MM.1S (cell line): Measurements from ENCODE around the gene PSME3IP1.

Experiments
- DNase-seq: peaks from one replicate; pipeline ENCODE4 v3.0.0-alpha.2; 2015
- H2AFZ ChIP-seq: fragments of 300-600 bp; sonication (generic); 2 replicates; pipeline ENCODE4 v1.6.0; 2016; ENCODE audit warnings: antibody characterized with exemption, low read length
- H3F3A ChIP-seq: fragments of 300-600 bp; sonication (generic); 2 replicates; pipeline ENCODE4 v1.6.1; 2016; ENCODE audit warnings: mild to moderate bottlenecking, antibody characterized with exemption, low read length, moderate library complexity, mixed read lengths; ENCODE audit not compliant: insufficient read depth
- H3K27ac ChIP-seq: fragments of 300-600 bp; sonication (generic); 2 replicates; pipeline ENCODE4 v1.5.1; 2016; ENCODE audit warnings: mild to moderate bottlenecking, low read length
- H3K27me3 ChIP-seq: fragments of 300-600 bp; sonication (generic); replicated peaks from 2 replicates; pipeline ENCODE4 v1.6.0; 2016; ENCODE audit warnings: low read length; ENCODE audit not compliant: insufficient read depth
- H3K36me3 ChIP-seq: fragments of 300-600 bp; sonication (generic); replicated peaks from 2 replicates; pipeline ENCODE4 v1.6.1; 2016; ENCODE audit warnings: mild to moderate bottlenecking, low read length, mixed read lengths; ENCODE audit not compliant: insufficient read depth
- H3K4me1 ChIP-seq: fragments of 300-600 bp; sonication (generic); 2 replicates; pipeline ENCODE4 v1.6.1; 2016; ENCODE audit warnings: low read length, mixed read lengths
- H3K4me2 ChIP-seq: fragments of 300-600 bp; sonication (generic); 2 replicates; pipeline ENCODE4 v1.6.0; 2016; ENCODE audit warnings: low read depth, low read length
- H3K4me3 ChIP-seq: fragments of 300-600 bp; sonication (generic); 2 replicates; pipeline ENCODE4 v1.5.1; 2016; ENCODE audit warnings: low read length, mixed read lengths
- H3K79me2 ChIP-seq: fragments of 300-600 bp; sonication (generic); 2 replicates; pipeline ENCODE4 v1.6.1; 2016; ENCODE audit warnings: mixed run types, low read length, mixed read lengths
- H3K9ac ChIP-seq: fragments of 300-600 bp; sonication (generic); 2 replicates; pipeline ENCODE4 v1.6.1; 2016; ENCODE audit warnings: low read length, mixed read lengths
- H3K9me2 ChIP-seq: fragments of 300-600 bp; sonication (generic); replicated peaks from 2 replicates; pipeline ENCODE4 v1.6.1; 2016; ENCODE audit warnings: mild to moderate bottlenecking, low read length, mixed read lengths; ENCODE audit not compliant: insufficient read depth
- H3K9me3 ChIP-seq: fragments of 300-600 bp; sonication (generic); replicated peaks from 2 replicates; pipeline ENCODE4 v1.6.1; 2016; ENCODE audit warnings: mild to moderate bottlenecking, low read length, mixed read lengths; ENCODE audit not compliant: insufficient read depth
- H4K20me1 ChIP-seq: fragments of 300-600 bp; sonication (generic); 2 replicates; pipeline ENCODE4 v1.6.1; 2016; ENCODE audit warnings: mild to moderate bottlenecking, low read length, moderate library complexity, mixed read lengths; ENCODE audit not compliant: insufficient read depth
- EZH2 ChIP-seq: fragments of 300-600 bp; sonication (generic); optimal IDR thresholded peaks from 2 replicates; pipeline ENCODE3; 2017; ENCODE audit warnings: low read depth, mild to moderate bottlenecking, antibody characterized with exemption, low read length, mixed read lengths
- EZH2phosphoT487 ChIP-seq: fragments of 300-600 bp; sonication (generic); IDR thresholded peaks from 2 replicates; pipeline ENCODE4 v1.6.1; 2018; ENCODE audit warnings: antibody characterized with exemption, low read length
- TF ChIP-seq, protein P1 (sequence below): fragments of 300-600 bp; sonication (generic); IDR thresholded peaks from 2 replicates; pipeline ENCODE4 v1.5.1; 2016; ENCODE audit warnings: antibody characterized with exemption, low read length, mixed read lengths

The PSME3IP1 gene, protein sequence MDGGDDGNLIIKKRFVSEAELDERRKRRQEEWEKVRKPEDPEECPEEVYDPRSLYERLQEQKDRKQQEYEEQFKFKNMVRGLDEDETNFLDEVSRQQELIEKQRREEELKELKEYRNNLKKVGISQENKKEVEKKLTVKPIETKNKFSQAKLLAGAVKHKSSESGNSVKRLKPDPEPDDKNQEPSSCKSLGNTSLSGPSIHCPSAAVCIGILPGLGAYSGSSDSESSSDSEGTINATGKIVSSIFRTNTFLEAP

DNA sequence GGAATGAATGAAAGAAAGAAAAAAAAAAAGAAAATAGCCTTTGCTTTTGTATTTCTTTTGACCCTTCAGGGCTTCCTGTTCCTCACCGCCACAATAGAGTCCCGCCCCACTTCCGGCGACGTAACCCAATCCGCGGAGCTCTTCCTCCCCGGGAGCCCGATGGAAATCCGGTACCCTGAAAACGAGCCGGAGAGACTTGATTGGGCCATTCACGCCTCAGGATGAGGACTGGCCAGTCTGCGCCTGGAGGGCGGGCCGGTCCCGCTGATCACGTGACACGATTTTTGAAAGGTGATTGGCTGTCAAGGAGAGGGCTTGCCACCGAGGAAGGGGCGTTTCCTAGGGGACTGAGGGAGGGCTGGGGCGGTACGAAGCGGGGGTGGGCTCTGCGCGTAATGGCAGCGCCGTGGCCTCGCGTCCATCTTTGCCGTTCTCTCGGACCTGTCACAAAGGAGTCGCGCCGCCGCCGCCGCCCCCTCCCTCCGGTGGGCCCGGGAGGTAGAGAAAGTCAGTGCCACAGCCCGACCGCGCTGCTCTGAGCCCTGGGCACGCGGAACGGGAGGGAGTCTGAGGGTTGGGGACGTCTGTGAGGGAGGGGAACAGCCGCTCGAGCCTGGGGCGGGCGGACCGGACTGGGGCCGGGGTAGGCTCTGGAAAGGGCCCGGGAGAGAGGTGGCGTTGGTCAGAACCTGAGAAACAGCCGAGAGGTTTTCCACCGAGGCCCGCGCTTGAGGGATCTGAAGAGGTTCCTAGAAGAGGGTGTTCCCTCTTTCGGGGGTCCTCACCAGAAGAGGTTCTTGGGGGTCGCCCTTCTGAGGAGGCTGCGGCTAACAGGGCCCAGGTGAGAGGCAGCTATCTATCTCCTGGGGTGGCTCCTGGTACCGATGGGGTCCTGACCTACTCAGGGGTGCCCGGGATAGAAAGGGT, at the start of gene PSME3IP1, which contains the start of gene RSPRY1:
PSME3IP1 (minus strand) TSS at position 95 of the 927 bp plus-strand sequence. CDS start 12,185 bp downstream, outside the sequence.
RSPRY1 (plus strand) TSS at position 385 of the 927 bp plus-strand sequence. CDS start 18,330 bp downstream, outside the sequence.
- Histone ChIP-seq H3K79me2 (peaks cover 95% of the 10 kb centered on the region), H3K9me2 (no peaks in the 10 kb centered on the region), H3K4me3 (peak within 1 kb of the TSS; percentile 97), H4K20me1 (no peaks in the 10 kb centered on the region), H3K9ac (peak within 1 kb of the TSS; percentile 89), H3K4me2 (peak within 1 kb of the TSS; percentile 95), H2AFZ (peak within 1 kb of the TSS; percentile 75), H3K9me3 (no peaks in the 10 kb centered on the region), H3K4me1 (peaks cover 7% of the 10 kb centered on the region), H3K27me3 (no peaks in the 10 kb centered on the region), H3F3A (peaks cover 11% of the 10 kb centered on the region), H3K36me3 (no peaks in the 10 kb centered on the region), H3K27ac (peak within 1 kb of the TSS; percentile 67; the same call in 1 of the 2 replicates)
- peak; percentile 99 for DNase-seq
- no peak for TF ChIP-seq EZH2
- TF ChIP-seq, protein P1, sequence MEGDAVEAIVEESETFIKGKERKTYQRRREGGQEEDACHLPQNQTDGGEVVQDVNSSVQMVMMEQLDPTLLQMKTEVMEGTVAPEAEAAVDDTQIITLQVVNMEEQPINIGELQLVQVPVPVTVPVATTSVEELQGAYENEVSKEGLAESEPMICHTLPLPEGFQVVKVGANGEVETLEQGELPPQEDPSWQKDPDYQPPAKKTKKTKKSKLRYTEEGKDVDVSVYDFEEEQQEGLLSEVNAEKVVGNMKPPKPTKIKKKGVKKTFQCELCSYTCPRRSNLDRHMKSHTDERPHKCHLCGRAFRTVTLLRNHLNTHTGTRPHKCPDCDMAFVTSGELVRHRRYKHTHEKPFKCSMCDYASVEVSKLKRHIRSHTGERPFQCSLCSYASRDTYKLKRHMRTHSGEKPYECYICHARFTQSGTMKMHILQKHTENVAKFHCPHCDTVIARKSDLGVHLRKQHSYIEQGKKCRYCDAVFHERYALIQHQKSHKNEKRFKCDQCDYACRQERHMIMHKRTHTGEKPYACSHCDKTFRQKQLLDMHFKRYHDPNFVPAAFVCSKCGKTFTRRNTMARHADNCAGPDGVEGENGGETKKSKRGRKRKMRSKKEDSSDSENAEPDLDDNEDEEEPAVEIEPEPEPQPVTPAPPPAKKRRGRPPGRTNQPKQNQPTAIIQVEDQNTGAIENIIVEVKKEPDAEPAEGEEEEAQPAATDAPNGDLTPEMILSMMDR = no peak
- TF ChIP-seq EZH2phosphoT487 = no peak

DNA sequence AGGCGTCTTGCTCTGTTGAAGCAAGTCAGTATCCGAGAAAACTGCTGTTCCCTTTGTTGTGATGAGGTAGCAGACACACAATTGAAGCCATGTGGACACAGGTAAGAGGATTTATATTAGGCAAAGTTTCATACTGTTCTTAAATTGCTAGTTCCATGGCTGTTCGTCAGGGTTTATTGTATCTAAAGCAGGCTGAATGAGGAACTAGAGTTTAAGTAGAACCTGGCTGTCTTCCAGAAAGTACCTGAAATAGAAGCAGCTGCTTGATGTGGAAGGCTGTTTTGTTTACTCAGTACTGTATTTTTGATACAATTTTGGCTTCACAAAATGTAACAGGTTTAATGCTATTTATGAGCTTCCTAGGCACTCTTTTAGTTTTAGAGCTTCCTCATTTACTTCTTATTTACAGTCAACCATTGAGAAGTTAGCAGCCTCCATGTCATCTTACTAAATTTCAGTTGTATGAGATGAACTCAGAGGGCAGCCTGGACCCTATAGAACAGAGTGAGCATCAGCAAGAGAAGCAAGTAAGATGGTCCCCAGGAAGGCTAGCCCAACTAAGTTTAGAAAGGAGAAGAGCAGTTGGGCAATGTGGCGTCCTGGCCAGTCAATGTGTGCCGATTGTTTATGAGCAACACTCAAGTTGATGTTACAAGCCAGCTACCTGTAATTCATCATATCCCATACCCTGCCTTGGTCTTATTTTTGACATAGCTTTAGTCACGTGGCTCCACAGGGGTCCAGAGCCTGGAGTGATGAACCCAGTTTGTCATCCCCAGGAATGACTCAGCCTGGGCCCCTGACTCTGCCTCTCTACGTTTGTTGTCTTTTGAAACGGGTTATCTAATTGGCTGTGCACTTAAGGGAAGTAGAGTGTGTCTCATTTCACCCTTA, 49.5 kb upstream of the PSME3IP1 start:
- Histone ChIP-seq H3K36me3 (peaks cover 21% of the 10 kb centered on the region), H4K20me1 (no peaks in the 10 kb centered on the region), H3F3A (no peaks in the 10 kb centered on the region), H3K4me3 (no peak overlapping the region), H3K79me2 (no peaks in the 10 kb centered on the region), H3K27me3 (no peaks in the 10 kb centered on the region), H3K9me2 (no peaks in the 10 kb centered on the region), H3K9me3 (no peaks in the 10 kb centered on the region), H3K9ac (no peak overlapping the region), H3K27ac (peak overlapping the region; percentile 2; the same call in 1 of the 2 replicates), H2AFZ (no peak overlapping the region), H3K4me1 (peaks cover 3% of the 10 kb centered on the region; the same call in 1 of the 2 replicates), H3K4me2 (no peak overlapping the region)
- no peak for DNase-seq
- no peak for TF ChIP-seq EZH2phosphoT487
- no peak for TF ChIP-seq EZH2
- TF ChIP-seq, protein P1 = no peak

DNA sequence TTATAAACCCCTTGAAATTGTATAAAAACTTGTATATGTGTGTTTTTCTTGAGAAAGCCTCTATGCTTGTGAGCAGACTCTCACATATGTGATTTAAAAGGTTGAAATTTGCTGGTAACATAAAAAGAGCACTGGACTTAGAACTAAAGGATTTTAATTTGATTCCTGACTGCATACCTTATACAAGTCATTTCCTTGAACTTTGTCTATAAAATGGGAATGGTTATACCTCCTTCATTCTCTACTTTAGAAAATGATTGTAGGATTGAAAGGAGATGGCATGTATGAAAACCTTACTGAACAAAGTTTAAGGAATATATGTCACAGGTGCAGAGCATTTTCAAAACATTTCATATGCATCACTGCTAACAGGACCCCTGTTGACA, 48.9 kb upstream of the PSME3IP1 start:
- Histone ChIP-seq H3K4me1 (peaks cover 3% of the 10 kb centered on the region; the same call in 1 of the 2 replicates), H3K27ac (peak overlapping the region; percentile 2; the same call in 1 of the 2 replicates), H3K27me3 (no peaks in the 10 kb centered on the region), H4K20me1 (no peaks in the 10 kb centered on the region), H3F3A (no peaks in the 10 kb centered on the region), H3K9ac (no peak overlapping the region), H3K9me2 (no peaks in the 10 kb centered on the region), H3K4me3 (no peak overlapping the region), H3K9me3 (no peaks in the 10 kb centered on the region), H3K4me2 (no peak overlapping the region), H3K79me2 (no peaks in the 10 kb centered on the region), H2AFZ (no peak overlapping the region), H3K36me3 (peaks cover 21% of the 10 kb centered on the region)
- DNase-seq = no peak
- TF ChIP-seq, protein P1 = no peak
- no peak for TF ChIP-seq EZH2
- TF ChIP-seq EZH2phosphoT487 = no peak
